ENCODE measurements around the gene ALKBH2. TPM values are rescaled to one million over a fixed set of nuclear protein-coding genes. Genes with fewer than 3 reads are reported as not detected.

Gene ALKBH2
- total RNA-seq, 1 experiment from 2014 or later = 27.8 TPM

- Histone ChIP-seq H3K9me3 (replicated peaks) (no peaks in the 10 kb centered on the region), H3K4me1 (no peaks in the 10 kb centered on the region), H3K36me3 (peaks cover 47% of the 10 kb centered on the region), H3K4me3 (no peak overlapping the region), H3K27me3 (no peaks in the 10 kb centered on the region), H3K27ac (no peak overlapping the region)
- no peak for DNase-seq
These were observed 6.3 kb upstream of the ALKBH2 start for GRCh38 chr12:109099431-109100020.

GRCh38 chr12:109098651-109099050, 5.4 kb upstream of the ALKBH2 start:
- H3K36me3 ChIP-seq = peaks cover 41% of the 10 kb centered on the region
- H3K27ac ChIP-seq = peak overlapping the region; percentile 97
- no peaks in the 10 kb centered on the region for H3K4me1 ChIP-seq
- no peaks in the 10 kb centered on the region for H3K9me3 ChIP-seq (replicated peaks)
- H3K27me3 ChIP-seq = no peaks in the 10 kb centered on the region
- peak overlapping the region; percentile 91 for H3K4me3 ChIP-seq
- DNase-seq = no peak

- no peaks in the 10 kb centered on the region for H3K9me3 ChIP-seq (replicated peaks)
- no peak for DNase-seq
- H3K4me1 ChIP-seq = no peaks in the 10 kb centered on the region
- peak overlapping the region; percentile 97 for H3K27ac ChIP-seq
- H3K36me3 ChIP-seq = peaks cover 38% of the 10 kb centered on the region
- H3K27me3 ChIP-seq = no peaks in the 10 kb centered on the region
- peak overlapping the region; percentile 91 for H3K4me3 ChIP-seq
These were observed 4.9 kb upstream of the ALKBH2 start for GRCh38 chr12:109098183-109098604.

GRCh38 chr12:109097435-109098182, 4.3 kb upstream of the ALKBH2 start, which contains the start of gene UNG:
TSS of gene UNG (plus strand) at chr12:109097597. CDS start at chr12:109097680, 83 bp downstream.
- H3K4me3 ChIP-seq = peak within 1 kb of the TSS; percentile 91
- H3K27ac ChIP-seq = peak within 1 kb of the TSS; percentile 97

GRCh38 chr12:109097140-109097434, 3.8 kb upstream of the ALKBH2 start:
- DNase-seq = no peak

More at GRCh38 chr12:109097435-109098182, 4.3 kb upstream of the ALKBH2 start, which contains the start of gene UNG:
- H3K36me3 ChIP-seq = peaks cover 35% of the 10 kb centered on the region
- DNase-seq = peak; percentile 95 to 97
- H3K9me3 ChIP-seq (replicated peaks) = no peaks in the 10 kb centered on the region
- peaks cover 3% of the 10 kb centered on the region; the same call in 1 of the 2 replicates for H3K4me1 ChIP-seq
- H3K27me3 ChIP-seq = no peaks in the 10 kb centered on the region

GRCh38 chr12:109092497-109093021, 713 bp downstream of the ALKBH2 start:
- peak overlapping the region; percentile 58 for H3K4me3 ChIP-seq

More at GRCh38 chr12:109097140-109097434, 3.8 kb upstream of the ALKBH2 start:
- Histone ChIP-seq H3K36me3 (peaks cover 32% of the 10 kb centered on the region), H3K27ac (peak overlapping the region; percentile 97; the same call in 1 of the 2 replicates), H3K4me3 (peak overlapping the region; percentile 91), H3K4me1 (peaks cover 8% of the 10 kb centered on the region; the same call in 1 of the 2 replicates), H3K9me3 (replicated peaks) (no peaks in the 10 kb centered on the region), H3K27me3 (no peaks in the 10 kb centered on the region)

GRCh38 chr12:109089683-109090082, 3.6 kb downstream of the ALKBH2 start:
- no peaks in the 10 kb centered on the region for H3K27me3 ChIP-seq
- no peak for DNase-seq
- no peak overlapping the region for H3K27ac ChIP-seq
- no peak overlapping the region for H3K4me3 ChIP-seq
- no peaks in the 10 kb centered on the region for H3K9me3 ChIP-seq (replicated peaks)
- H3K36me3 ChIP-seq = peaks cover 14% of the 10 kb centered on the region; the same call in 1 of the 2 replicates
- H3K4me1 ChIP-seq = peaks cover 8% of the 10 kb centered on the region; the same call in 1 of the 2 replicates

More at GRCh38 chr12:109092497-109093021, 713 bp downstream of the ALKBH2 start:
- Histone ChIP-seq H3K27me3 (no peaks in the 10 kb centered on the region), H3K36me3 (peaks cover 7% of the 10 kb centered on the region; the same call in 1 of the 2 replicates), H3K9me3 (replicated peaks) (no peaks in the 10 kb centered on the region), H3K4me1 (peaks cover 8% of the 10 kb centered on the region; the same call in 1 of the 2 replicates), H3K27ac (no peak overlapping the region; the same call in 1 of the 2 replicates)
- DNase-seq = no peak

- Histone ChIP-seq H3K27ac (no peak overlapping the region), H3K4me1 (peaks cover 8% of the 10 kb centered on the region; the same call in 1 of the 2 replicates), H3K36me3 (peaks cover 14% of the 10 kb centered on the region; the same call in 1 of the 2 replicates), H3K27me3 (no peaks in the 10 kb centered on the region), H3K4me3 (no peak overlapping the region), H3K9me3 (replicated peaks) (no peaks in the 10 kb centered on the region)
- DNase-seq = no peak
These were observed 4.5 kb downstream of the ALKBH2 start for GRCh38 chr12:109088818-109089217.

- Histone ChIP-seq H3K27me3 (no peaks in the 10 kb centered on the region), H3K27ac (no peak overlapping the region), H3K36me3 (peaks cover 18% of the 10 kb centered on the region; the same call in 1 of the 2 replicates), H3K4me1 (peaks cover under 1% of the 10 kb centered on the region; the same call in 1 of the 2 replicates), H3K4me3 (no peak overlapping the region), H3K9me3 (replicated peaks) (no peaks in the 10 kb centered on the region)
- no peak for DNase-seq
These were observed 6.0 kb downstream of the ALKBH2 start for GRCh38 chr12:109087250-109087649.

GRCh38 chr12:109085590-109085989, 7.7 kb downstream of the ALKBH2 start:
- H3K4me3 ChIP-seq = no peak overlapping the region
- no peak for DNase-seq
- H3K36me3 ChIP-seq = peaks cover 18% of the 10 kb centered on the region; the same call in 1 of the 2 replicates
- H3K9me3 ChIP-seq (replicated peaks) = no peaks in the 10 kb centered on the region
- no peak overlapping the region for H3K27ac ChIP-seq
- no peaks in the 10 kb centered on the region for H3K27me3 ChIP-seq
- no peaks in the 10 kb centered on the region for H3K4me1 ChIP-seq

- Histone ChIP-seq H3K4me3 (no peak overlapping the region), H3K27ac (no peak overlapping the region), H3K27me3 (no peaks in the 10 kb centered on the region), H3K36me3 (peaks cover 18% of the 10 kb centered on the region; the same call in 1 of the 2 replicates), H3K4me1 (no peaks in the 10 kb centered on the region), H3K9me3 (replicated peaks) (no peaks in the 10 kb centered on the region)
- no peak for DNase-seq
These were observed 8.8 kb downstream of the ALKBH2 start for GRCh38 chr12:109084425-109084824.

- no peaks in the 10 kb centered on the region for H3K4me1 ChIP-seq
- H3K27ac ChIP-seq = no peak overlapping the region
- H3K4me3 ChIP-seq = no peak overlapping the region
- no peak for DNase-seq
- H3K9me3 ChIP-seq (replicated peaks) = 0 out of 2 replicates have a peak, but pooled peaks cover 4% of the 10 kb centered on the region
- no peaks in the 10 kb centered on the region for H3K27me3 ChIP-seq
- H3K36me3 ChIP-seq = peaks cover 17% of the 10 kb centered on the region
These were observed 10.5 kb downstream of the ALKBH2 start for GRCh38 chr12:109082751-109083150.

- peaks cover 14% of the 10 kb centered on the region for H3K36me3 ChIP-seq
- H3K4me1 ChIP-seq = no peaks in the 10 kb centered on the region
- no peak overlapping the region for H3K27ac ChIP-seq
- H3K9me3 ChIP-seq (replicated peaks) = 0 out of 2 replicates have a peak, but pooled peaks cover 4% of the 10 kb centered on the region
- no peak overlapping the region for H3K4me3 ChIP-seq
- H3K27me3 ChIP-seq = no peaks in the 10 kb centered on the region
- no peak for DNase-seq
These were observed 18.4 kb downstream of the ALKBH2 start for GRCh38 chr12:109074866-109075265.

- Histone ChIP-seq H3K27me3 (no peaks in the 10 kb centered on the region), H3K36me3 (peaks cover 7% of the 10 kb centered on the region; the same call in 1 of the 2 replicates), H3K4me1 (no peaks in the 10 kb centered on the region), H3K4me3 (no peak overlapping the region), H3K27ac (no peak overlapping the region), H3K9me3 (replicated peaks) (no peaks in the 10 kb centered on the region)
- DNase-seq = no peak
These were observed 23.7 kb downstream of the ALKBH2 start for GRCh38 chr12:109069307-109070271.
